HG03103 (cell line): Measurements from ENCODE around the gene INTS7.
"Not testable (repeated sequence)": the region's sequence is repeated elsewhere in the genome, so short reads cannot be mapped to it uniquely, and the experiment has no call there.

Source experiments
- ATAC-seq: cut with Tn5 transposase; IDR thresholded peaks from one replicate; pipeline ENCODE4 v1.9.1; 2021; ENCODE audit warnings: low read depth; ENCODE audit not compliant: unreplicated experiment

Gene INTS7

GRCh38 chr1:211986628-211987254 is 48.6 kb downstream of the INTS7 start:
- no peak for ATAC-seq

- no peak for ATAC-seq
These were observed 49.6 kb downstream of the INTS7 start for GRCh38 chr1:211985556-211986264.

- ATAC-seq, result no peak
These were observed 56.8 kb downstream of the INTS7 start for GRCh38 chr1:211978596-211978995.

DNA sequence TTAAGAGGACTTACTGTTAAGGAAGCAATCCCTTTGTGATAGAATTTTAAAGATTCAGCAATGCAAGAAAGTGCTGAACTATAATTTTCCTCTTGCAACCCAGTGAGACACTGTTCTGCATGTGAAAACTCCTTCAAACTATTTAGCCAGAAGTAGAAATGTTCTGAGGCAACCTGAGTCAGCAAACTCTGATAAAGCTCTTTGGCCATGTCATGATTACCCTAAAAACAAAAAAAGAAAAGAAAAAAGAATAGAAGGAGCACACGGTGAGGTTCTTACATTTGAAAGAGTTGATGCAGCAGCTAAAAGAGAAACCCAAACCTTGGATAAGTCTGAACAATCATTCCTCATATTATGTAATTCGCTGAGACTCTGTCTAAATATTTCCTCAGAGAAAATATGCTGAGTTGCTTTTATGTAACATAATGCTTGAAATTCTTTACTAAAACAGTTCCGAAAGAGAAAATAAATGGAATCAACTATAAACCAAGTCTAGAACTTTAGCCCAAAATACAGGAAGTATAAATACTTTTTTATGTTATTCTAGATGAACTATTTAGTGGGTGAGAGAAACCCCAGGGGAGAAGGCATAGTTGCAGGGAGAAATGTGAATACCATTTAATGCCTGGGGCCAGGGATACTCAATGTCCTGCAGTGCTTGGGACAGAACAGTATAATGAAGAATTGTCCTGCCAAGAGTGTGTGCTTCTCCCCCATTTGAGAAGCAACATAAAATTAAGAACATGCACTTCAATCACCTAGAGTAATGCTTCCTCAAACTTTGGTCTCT is 60.0 kb downstream of the INTS7 start:
- ATAC-seq, result no peak

- no peak for ATAC-seq
These were observed 61.8 kb downstream of the INTS7 start for GRCh38 chr1:211973541-211973940.

DNA sequence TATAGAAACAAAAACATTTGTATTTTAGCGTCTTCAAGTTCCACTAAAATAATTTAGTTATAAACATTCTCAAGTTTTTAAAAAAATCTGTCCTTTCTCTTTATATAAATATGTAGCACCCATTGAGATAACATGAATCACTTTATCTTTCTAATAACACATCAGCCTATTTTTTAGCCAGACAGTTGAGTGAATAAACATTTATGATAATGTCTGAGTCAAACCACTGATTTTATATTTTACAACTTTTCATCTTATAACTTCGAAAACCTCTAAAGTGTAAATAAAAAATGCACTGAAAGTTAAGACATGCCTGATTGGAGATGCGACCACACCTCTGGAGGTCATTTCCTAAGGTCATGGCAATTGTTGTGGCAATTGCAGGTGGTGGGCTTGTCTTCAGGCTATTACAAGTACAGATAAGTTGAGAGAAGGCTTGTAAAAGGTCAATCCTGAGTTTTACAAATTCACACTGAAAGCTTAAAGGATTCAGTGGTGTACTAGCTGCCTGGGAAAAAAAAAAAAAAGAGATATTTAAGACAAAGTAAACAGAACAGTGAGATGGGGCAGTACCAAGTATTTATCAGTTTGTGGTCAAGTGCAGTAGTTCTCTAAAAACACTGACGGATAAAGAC is 67.0 kb downstream of the INTS7 start:
- ATAC-seq, result no peak

GRCh38 chr1:211967704-211968103 is 67.7 kb downstream of the INTS7 start:
- ATAC-seq, result no peak

GRCh38 chr1:211965108-211965805 is 70.1 kb downstream of the INTS7 start:
- no peak for ATAC-seq

- ATAC-seq, result no peak
These were observed 75.7 kb downstream of the INTS7 start for GRCh38 chr1:211959680-211960079.

- ATAC-seq, result no peak
These were observed 76.1 kb downstream of the INTS7 start for GRCh38 chr1:211959221-211959620.

GRCh38 chr1:211954028-211954427 is 81.3 kb downstream of the INTS7 start:
- not testable (repeated sequence) for ATAC-seq

GRCh38 chr1:211953543-211953942 is 81.8 kb downstream of the INTS7 start:
- ATAC-seq, result not testable (repeated sequence)

GRCh38 chr1:211952299-211952698 is 83.1 kb downstream of the INTS7 start:
- ATAC-seq, result no peak

GRCh38 chr1:211951856-211952255 is 83.5 kb downstream of the INTS7 start:
- ATAC-seq, result peak; percentile 84

- ATAC-seq, result no peak
These were observed 87.0 kb downstream of the INTS7 start for GRCh38 chr1:211948377-211948776.

GRCh38 chr1:211947396-211948295 is 87.7 kb downstream of the INTS7 start:
- no peak for ATAC-seq

GRCh38 chr1:211944733-211945500 is 90.4 kb downstream of the INTS7 start:
- no peak for ATAC-seq

GRCh38 chr1:211942583-211942982 is 92.8 kb downstream of the INTS7 start:
- ATAC-seq, result no peak
